Eye (tissue), 1 donor: Measurements from ENCODE around the gene RGS3.
"Not testable (repeated sequence)": the region's sequence is repeated elsewhere in the genome, so short reads cannot be mapped to it uniquely, and the experiment has no call there.

Source experiments
- DNase-seq: peaks from one replicate; pipeline ENCODE4 v3.0.0-alpha.2; 2015

Gene RGS3

DNA sequence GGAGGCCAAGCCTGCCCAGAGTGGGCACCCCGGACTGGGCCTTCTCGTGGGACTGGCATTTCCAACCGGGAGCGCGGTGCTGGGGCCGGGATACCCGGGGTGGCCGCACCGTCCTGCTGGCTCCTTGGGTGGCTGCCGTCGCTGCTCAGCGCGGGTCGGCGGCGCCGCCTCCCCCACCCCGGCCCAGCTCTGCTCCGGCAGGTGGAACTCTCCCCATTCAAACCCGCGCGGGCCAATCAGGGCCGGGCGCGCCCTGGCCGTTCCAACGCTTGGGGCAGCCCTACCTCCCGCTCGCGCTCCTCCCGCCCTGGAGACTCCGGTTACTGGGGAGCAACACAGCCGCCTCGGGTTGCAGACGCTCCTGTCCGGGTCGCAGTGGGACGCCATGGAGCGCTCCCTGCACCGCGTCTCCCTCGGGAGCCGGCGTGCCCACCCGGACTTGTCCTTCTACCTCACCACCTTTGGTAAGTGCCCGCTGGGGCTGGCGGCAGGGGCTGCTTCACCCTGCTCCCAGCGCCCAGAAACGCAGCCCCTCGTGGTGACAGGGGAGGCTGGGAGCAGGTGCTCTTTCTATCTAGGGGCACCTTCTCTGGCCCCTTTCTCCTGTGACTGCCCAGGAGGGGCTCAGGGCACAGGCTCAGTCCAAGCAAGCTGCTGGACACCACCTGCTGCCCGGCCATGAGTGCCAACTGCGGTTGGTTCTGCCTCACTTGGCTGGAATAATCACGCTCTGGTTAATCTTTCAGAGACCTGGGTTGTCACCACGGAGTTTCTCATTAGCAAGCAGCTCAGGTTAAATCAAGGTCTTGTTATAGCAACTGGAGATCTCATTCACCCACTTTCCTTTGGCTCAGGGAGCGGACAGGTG is at the start of gene RGS3:
TSS of gene RGS3 (plus strand) at position 310 of the 868 bp plus-strand sequence. CDS start at position 386, 76 bp downstream.
- peak; percentile 84 for DNase-seq

DNA sequence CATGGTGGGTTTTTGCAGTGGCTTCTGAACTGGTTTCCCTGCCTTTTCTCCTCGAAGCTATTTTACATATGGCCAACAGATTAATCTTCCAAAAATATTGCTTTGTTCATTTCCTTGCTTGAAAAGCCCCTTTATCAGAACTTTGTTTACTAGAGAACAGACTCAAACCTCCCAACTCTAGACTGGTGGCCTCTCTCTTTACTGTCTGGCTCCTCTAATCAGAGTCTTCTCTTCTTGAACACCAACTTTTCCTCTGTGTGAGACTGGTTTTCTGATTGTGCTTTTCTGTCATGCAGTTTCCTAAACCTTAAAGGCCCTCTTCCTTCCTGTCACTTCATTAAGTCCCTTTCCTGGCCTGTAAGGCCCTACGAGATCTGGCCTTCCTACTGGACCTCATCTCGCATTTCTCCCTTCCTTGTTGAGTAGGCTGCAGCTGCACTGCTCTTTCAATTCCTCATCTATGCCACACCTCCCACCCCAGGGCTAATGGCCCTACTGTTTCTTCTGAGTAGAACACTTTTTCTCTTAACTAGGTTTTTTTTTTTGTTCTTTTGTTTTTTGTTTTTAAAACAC is 47.3 kb upstream of the RGS3 start:
- no peak for DNase-seq

DNA sequence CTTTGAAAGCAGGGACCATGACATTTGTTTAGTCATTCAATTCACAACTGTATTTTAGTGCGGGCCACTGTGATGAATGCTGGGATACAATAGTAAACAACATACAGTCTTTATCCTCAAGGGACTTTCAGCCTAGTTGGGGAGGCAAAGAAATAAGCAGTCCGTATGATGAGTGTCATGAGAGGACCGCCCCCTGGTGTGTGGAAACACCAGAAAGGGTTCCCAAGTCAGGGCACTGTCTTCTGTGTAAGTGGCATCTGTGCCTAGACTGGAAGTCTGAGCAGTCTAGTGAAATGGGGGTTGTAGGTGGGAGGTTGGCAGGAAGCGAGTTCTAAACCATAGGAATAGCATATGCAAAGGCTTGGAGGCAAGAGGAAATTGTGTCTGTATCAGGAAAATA is 46.2 kb upstream of the RGS3 start:
- DNase-seq, result no peak

DNA sequence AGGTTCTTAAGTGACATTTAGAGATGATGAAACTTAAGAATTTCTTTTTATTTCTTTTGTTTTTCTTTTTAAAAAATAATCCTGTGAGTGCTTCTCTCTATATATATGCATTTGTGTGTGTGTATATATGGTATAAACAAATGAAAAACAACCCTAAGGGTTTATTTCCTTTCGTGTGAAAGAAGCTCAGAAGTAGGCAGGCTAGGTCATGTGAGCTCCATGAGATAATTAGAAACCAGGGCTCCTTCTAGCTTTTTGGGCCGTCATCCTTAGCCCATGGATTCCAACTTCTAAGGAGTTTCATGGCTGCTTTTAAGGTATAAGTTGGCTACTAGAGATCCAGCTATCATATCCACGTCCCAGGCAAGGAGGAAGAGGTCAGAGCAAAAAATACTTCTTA is 41.8 kb upstream of the RGS3 start:
- no peak for DNase-seq

- DNase-seq, result no peak
These were observed 38.5 kb upstream of the RGS3 start for GRCh38 chr9:113425072-113425471.

DNA sequence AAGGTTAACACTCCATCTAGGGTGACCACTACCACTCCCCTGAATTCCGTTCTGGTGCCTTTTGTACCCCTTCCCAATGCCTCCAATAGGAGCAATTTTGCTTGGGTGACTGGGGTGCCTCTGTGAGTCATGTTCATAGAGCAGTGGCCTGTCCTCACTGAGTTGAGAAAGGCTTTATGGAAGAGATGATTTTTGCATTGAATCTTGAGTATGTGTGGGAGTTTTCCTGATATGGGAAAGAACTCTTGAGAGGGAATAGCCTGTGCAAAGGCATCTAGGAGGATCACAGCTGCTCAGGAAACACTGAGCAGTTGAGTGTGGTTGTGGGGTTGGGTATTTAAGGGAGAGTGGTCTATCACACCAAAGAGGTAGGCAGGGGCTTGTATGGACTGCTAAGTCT is 36.8 kb upstream of the RGS3 start:
- no peak for DNase-seq

- DNase-seq, result no peak
These were observed 35.9 kb upstream of the RGS3 start for GRCh38 chr9:113427629-113428028.

DNA sequence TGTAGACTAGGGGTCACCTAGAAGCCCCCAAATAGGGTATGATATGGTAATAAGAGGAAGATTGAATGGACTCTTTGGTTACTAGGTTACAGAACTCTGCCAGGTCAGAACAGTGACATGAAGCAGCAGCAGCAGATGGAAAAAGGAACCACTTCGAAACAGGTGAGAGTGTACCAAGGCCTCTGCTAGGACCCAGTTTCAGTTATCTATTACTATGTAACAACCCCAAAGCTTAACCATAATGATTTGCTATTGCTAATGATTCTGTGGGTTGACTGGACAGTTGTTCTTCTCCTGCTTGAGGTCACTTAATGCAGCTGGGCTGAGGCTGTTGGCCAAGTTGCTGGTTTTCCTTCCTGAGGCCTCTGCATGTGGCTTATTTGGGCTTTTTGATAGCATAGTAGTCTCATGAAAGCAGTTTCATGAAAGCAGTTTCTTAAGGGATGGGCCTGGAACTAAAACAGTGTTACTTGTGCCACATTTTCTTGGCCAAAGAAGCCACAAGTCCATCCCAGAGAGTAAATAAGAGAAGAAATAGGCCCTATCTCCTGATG is 35.4 kb upstream of the RGS3 start:
- no peak for DNase-seq

DNA sequence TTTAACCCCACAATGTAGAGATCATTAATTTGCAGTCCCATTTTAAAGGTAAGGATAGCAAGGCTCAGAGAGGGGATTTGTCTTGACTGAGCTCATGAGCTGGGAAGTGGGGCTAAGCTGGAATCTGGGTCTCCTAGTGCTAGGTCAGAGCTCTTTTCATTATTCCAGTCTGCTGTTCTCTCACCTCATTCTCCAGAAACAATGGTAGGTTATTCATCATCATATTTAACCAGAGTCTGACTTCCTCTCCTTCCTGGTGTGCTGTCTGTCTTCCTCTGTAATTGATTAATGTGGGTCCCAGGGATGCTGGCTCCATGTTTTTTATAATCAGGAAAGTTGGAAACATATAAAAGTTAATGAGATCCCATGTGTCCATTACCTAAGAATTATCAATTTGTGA is 32.3 kb upstream of the RGS3 start:
- DNase-seq, result no peak

DNA sequence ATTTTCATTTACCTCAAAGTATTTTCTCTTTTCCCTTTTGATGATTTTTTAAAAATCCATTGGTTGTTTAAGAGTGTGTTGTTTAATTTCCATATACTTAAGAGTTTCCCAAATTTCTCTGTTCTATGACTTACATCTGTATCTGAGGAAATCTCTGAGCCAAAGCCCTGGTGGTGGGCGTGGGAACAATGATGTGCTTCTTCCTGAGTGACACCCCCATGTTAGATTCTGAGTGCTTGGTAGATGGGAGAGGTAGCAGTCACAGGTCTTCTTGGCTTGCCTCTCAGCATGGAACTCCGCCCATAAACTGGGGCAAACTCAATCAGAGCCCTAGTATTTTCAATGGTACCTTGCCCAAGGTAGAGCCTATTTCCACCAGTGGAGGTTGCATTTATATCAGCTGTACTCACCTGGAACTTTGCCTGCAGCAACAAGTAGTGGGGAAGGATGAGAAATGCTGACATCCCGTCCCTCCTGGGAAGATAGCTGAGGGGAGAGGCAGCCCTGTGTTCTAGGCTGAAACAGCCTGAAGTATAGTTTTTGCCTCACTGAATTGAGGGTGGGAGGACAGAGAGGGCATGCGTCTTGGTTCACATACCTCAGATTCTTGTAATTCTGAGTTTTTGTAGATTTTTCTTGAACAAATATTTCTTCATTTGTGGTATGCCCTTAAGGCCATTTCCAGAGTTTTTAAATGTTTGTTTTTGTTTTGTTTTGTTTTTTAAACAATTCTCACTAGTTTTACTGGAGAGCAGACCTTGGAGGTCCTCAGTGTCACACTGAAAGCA is 26.6 kb upstream of the RGS3 start:
- DNase-seq, result no peak

GRCh38 chr9:113437716-113438115 is 25.8 kb upstream of the RGS3 start:
- not testable (repeated sequence) for DNase-seq

- no peak for DNase-seq
These were observed 18.8 kb upstream of the RGS3 start for GRCh38 chr9:113444736-113445135.

GRCh38 chr9:113446323-113446740 is 17.2 kb upstream of the RGS3 start:
- peak; percentile 82 for DNase-seq

DNA sequence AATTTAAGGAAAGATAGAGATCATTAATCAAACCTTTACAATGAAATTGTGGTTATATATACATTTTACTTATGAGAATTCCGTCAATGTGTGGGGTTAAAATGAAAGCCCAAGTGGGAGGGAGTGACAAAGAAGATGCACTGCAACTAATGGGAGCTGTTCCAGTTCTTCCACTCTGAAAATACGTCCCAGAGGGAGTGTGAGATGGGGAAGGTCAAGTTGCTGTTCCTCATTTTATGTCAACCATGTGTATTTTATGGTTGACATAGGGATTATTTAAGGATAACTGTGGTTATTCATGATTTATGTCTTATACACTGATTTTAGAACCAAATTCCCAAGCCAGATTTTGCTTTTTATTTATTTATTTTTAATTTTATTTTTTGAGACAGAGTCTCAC is 14.2 kb upstream of the RGS3 start:
- no peak for DNase-seq

DNA sequence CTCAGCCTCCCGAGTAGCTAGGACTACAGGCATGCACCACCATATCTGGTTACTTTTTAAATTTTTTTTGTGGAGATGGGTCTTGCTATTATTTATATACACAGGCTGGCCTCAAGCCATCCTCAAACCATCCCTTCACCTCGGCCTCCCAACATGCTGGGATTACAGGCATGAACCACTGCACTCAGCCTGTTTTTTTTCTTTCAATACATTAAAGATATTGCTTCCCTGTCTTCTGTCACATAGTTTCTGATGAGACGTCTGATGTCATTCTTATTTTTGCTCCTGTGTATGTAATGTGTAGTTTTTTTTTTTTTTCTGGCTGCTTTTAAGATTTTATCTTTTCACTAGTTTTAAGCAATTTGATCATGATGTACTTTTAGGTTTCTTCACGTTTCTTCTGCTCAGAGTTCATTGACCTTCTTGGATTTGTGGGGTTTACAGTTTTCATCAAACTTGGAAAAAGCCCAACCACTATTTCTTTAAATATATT is 11.4 kb upstream of the RGS3 start:
- DNase-seq, result no peak

GRCh38 chr9:113454914-113455761 is 8.4 kb upstream of the RGS3 start:
- peak; percentile 65 for DNase-seq

DNA sequence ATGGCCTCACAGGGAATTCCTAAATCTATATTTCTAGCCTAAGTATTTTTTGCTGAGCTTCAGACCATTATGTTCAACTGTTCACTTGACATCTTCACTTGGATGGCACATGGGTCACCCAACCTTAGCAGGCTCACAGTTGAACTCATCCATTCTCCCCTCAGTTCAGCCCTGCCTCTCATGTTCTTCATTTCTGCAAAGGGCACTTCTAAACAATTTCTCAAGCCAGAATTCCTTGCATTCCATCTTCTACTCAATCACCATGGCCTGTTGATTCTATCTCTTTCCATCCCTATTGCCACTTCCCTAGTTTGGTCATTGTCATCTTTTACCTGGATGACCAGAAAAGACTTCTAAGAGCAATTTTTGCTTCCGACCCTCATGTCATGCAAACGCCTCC is 7.3 kb upstream of the RGS3 start:
- DNase-seq, result no peak

DNA sequence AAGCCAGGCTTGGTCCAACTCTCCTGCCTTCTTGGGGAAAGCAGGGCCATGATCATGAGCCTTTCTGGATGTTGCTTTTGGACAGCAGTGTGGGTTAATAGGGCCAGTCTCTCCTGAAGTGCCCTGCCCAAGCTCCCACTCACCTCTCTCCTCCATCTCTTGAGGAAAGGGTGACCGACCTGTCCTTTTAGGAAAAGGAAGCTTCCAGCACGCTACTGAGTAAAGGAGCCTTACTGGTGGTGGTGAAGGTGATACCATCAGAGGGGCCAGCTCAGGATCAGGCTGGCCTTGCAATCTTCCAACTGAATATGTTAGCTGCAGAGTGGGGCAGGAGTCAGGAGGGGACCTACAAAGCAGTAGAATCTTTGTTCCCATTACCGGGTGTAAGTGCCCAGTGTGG is 2.2 kb upstream of the RGS3 start:
- no peak for DNase-seq

- DNase-seq, result no peak
These were observed 1.6 kb upstream of the RGS3 start for GRCh38 chr9:113461943-113462342.

GRCh38 chr9:113462781-113463286 is 693 bp upstream of the RGS3 start:
- DNase-seq, result peak; percentile 25

DNA sequence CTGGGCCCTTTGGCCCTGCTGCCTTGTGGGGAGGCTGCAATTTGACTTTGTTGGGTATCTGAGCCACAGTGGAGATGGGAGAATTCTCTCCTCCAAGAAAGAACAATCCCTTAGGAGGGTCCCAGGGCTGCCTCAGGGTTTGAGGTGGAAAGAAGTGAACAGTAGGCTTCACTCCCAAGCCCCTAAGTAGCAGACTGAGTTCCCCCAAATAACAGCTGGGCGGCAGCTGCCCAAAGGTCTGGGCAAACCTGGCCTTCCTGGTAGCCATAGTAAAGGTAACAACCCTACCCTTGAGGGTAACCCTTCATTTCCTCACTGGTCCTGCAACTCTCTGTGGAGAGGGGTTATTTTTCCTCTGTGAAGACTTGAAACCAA is 746 bp downstream of the RGS3 start:
- DNase-seq, result no peak

DNA sequence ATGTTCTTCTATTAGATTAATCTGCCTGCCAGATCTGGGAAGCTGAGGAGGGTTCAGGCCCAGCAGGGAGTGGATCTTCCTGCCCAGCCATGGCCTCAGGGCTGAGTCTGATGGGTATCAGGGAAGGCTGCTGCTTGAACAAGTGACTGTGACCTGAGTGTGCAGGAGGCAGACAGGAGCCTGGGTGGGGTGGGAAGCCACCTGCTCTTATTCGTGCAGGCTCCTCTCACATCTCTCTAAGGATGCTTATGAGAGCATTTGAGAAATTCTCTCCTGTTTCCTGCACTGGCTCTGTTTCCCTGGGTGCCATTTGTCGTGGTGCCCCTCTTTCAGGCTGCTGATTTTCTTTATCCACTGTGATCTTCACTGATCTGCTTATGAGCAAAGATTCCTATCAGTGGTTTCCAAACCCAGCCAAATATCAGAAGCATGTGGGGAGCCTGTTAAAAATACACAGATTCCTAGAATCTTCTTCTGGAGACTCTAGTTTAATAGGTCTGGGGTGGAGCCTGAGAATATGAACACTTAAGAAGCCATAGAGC is 2.1 kb downstream of the RGS3 start:
- DNase-seq, result peak; percentile 47
